ENCODE data around the gene DAG1. TPM values are rescaled to one million over a fixed set of nuclear protein-coding genes. Genes with fewer than 3 reads are reported as not detected.
A peak's percentile ranks its signal among the peaks of the same experiment; 100 is the strongest.

DAG1 gene
- total and polyA plus RNA-seq, 10 of the 15 experiments (the other 5 are each of a cell fraction or from before 2014, with no cell fraction given), result 0.33 to 16.3 (median 9.2) TPM

GRCh38 chr3:49553692-49554632 is 83.9 kb downstream of the DAG1 start, which contains the start of gene BSN:
Gene BSN (plus strand): TSS chr3:49554477. CDS start chr3:49554603, 126 bp downstream.
- DNase-seq (ENCODE audit: low read depth, low spot score), result peak; percentile 42
- intact Hi-C loops (cut with micrococcal nuclease; ENCODE audit: unreplicated experiment) (no loop called here), in situ Hi-C loops (cut with MboI) (no loop called here)
- no peak for TF ChIP-seq SP1 (IDR thresholded peaks at IDR 0.05; ENCODE audit: low read depth, low read length)
- TF ChIP-seq BRCA1 (IDR thresholded peaks at IDR 0.05; ENCODE audit: low read depth, low read length), result no peak
- no peak for TF ChIP-seq SREBF2 (IDR thresholded peaks at IDR 0.05; ENCODE audit: low read length)
- TF ChIP-seq HDGF (IDR thresholded peaks at IDR 0.05), result peak; percentile 74; the same call in 1 of the 2 replicates
- 0 out of 4 replicates have a peak, but pooled peaks of 1 of the 2 experiments have one; percentile 7 for TF ChIP-seq BHLHE40 (IDR thresholded peaks at IDR 0.05; ENCODE audit: borderline replicate concordance in 1 of 2, low read depth in 2 of 2, low read length in 1 of 2)
- TF ChIP-seq MLLT1 (IDR thresholded peaks at IDR 0.05), result no peak
- no peak for TF ChIP-seq MTA3 (IDR thresholded peaks at IDR 0.05; ENCODE audit: borderline replicate concordance, low read length)
- 0 out of 2 replicates have a peak, but pooled peaks have one; percentile 21 for TF ChIP-seq HCFC1 (IDR thresholded peaks at IDR 0.05; ENCODE audit: low read length)
- no peak for TF ChIP-seq BMI1 (IDR thresholded peaks at IDR 0.05; ENCODE audit: borderline replicate concordance)
- TF ChIP-seq IKZF2 (IDR thresholded peaks at IDR 0.05), result no peak
- 0 out of 2 replicates have a peak, but pooled peaks have one; percentile 12 for TF ChIP-seq NR2F1 (conservative IDR thresholded peaks at IDR 0.05)
- no peak for TF ChIP-seq ZBTB11 (CRISPR knock-in tag; IDR thresholded peaks at IDR 0.05)
- TF ChIP-seq IKZF1 (conservative IDR thresholded peaks at IDR 0.05), result peak; percentile 65
- 0 out of 2 replicates have a peak, but pooled peaks have one; percentile 19 for TF ChIP-seq GATAD2B (conservative IDR thresholded peaks at IDR 0.05; ENCODE audit: low read depth)
- no peak for TF ChIP-seq NFIC (IDR thresholded peaks at IDR 0.05; ENCODE audit: low read depth, low read length)
- 0 out of 2 replicates have a peak, but pooled peaks have one; percentile 42 for TF ChIP-seq NBN (IDR thresholded peaks at IDR 0.05)
- TF ChIP-seq NRF1 (conservative IDR thresholded peaks at IDR 0.05; ENCODE audit: low read depth, low read length), result peak; percentile 83
- 0 out of 2 replicates have a peak, but pooled peaks have one; percentile 51 for TF ChIP-seq YBX1 (IDR thresholded peaks at IDR 0.05)

More at GRCh38 chr3:49553692-49554632, 83.9 kb downstream of the DAG1 start, which contains the start of gene BSN:
- Histone ChIP-seq H3K4me1 (ENCODE audit: control insufficient read depth, insufficient read depth, low read length) (peaks cover 5% of the 10 kb centered on the region), H3K4me2 (ENCODE audit: control insufficient read depth, insufficient read depth) (peak within 1 kb of the TSS; percentile 99), H2AFZ (ENCODE audit: control insufficient read depth, low read depth, low read length) (peak within 1 kb of the TSS; percentile 91), H3K9me3 (replicated peaks; ENCODE audit: control insufficient read depth, insufficient read depth, low read length) (no peaks in the 10 kb centered on the region), H3K9ac (ENCODE audit: control insufficient read depth, insufficient read depth, low read length) (peak within 1 kb of the TSS; percentile 42), H3K36me3 (ENCODE audit: control insufficient read depth in 2 of 2, insufficient read depth in 2 of 2, low read length in 1 of 2) (no peaks in the 10 kb centered on the region), H3K4me3 (peak within 1 kb of the TSS; percentile 59), H4K20me1 (ENCODE audit: control insufficient read depth, insufficient read depth) (no peaks in the 10 kb centered on the region), H3K79me2 (ENCODE audit: control insufficient read depth, insufficient read depth, low read length) (no peaks in the 10 kb centered on the region), H3K27me3 (replicated peaks in 1 of 2; ENCODE audit: control insufficient read depth in 2 of 2, insufficient read depth in 2 of 2, low read length in 1 of 2) (peaks cover 4 to 9% of the 10 kb centered on the region in 2 experiments), H3K27ac (ENCODE audit: control insufficient read depth, insufficient read depth) (no peak within 1 kb of the TSS)
- 13% methylated on average over 24 of the region's 76 CpGs for WGBS (ENCODE audit: insufficient coverage, insufficient replicate concordance, low lambda C conversion rate, missing lambda C conversion rate)
- no TSS peak for BruUV-seq (replicated peaks)
- ChIA-PET SMC1A (ENCODE audit: uncharacterized antibody, unreplicated experiment) (interaction anchor here (1.5 kb wide), 1 partner anchor 119 kb away, joined by 3 read pairs; no protein-coding TSS in a partner anchor), POLR2A (interaction anchor here (1.1 kb wide), 1 partner anchor 118 kb away, joined by 3 read pairs; no protein-coding TSS in a partner anchor), RAD21 (ENCODE audit: unreplicated experiment) (interaction anchor here (0.9 to 3.6 kb wide), 4 partner anchors 14 to 117 kb away, joined by 3 to 20 read pairs (median 4); no protein-coding TSS in a partner anchor), CTCF (interaction anchor here (1.9 to 2.4 kb wide), 2 partner anchors 14 to 118 kb away, joined by 6 to 12 read pairs; no protein-coding TSS in a partner anchor)
- ATAC-seq, result peak; percentile 96
- FAIRE-seq, result no peak

Measured in GM12878 (cell line).